Bronchial epithelial cell (primary cell): ENCODE results near the gene MYH11. TPM values are rescaled to one million over a fixed set of nuclear protein-coding genes. Genes with fewer than 3 reads are reported as not detected.

Experiments
- DNase-seq: peaks from one replicate; pipeline ENCODE4 v3.0.0-alpha.2; 2010; ENCODE audit warnings: low read depth
- FAIRE-seq: peaks from 2 replicates; lab custom pipeline; 2011; peaks lifted over from hg19 to GRCh38; lab: Jason Lieb, UNC
- H3K27me3 ChIP-seq: 2 replicates; pipeline ENCODE4 v1.5.1; 2011; ENCODE audit warnings: low read length; ENCODE audit not compliant: control insufficient read depth, insufficient read depth
- H3K36me3 ChIP-seq: 2 replicates; pipeline ENCODE4 v1.5.1; 2011; ENCODE audit warnings: low read length; ENCODE audit not compliant: control insufficient read depth, insufficient read depth
- H3K4me3 ChIP-seq: 2 replicates; pipeline ENCODE4 v1.5.1; 2011; ENCODE audit warnings: mild to moderate bottlenecking, low read depth, low read length, control low read depth
- CTCF ChIP-seq: IDR thresholded peaks from 2 replicates; pipeline ENCODE4 v1.5.1; 2011; ENCODE audit warnings: mild to moderate bottlenecking, moderate library complexity, low read length, control low read depth, inconsistent platforms; ENCODE audit not compliant: insufficient read depth, severe bottlenecking
- total RNA-seq: library from RNA; depleted of rRNA; stranded (reverse); fragments of >200 nt; gene quantifications from 2 replicates; pipeline ENCODE4 v1.2.1, GENCODE V29; 2014

MYH11 gene
- total RNA-seq, 1 donor from 2014 or later: under 0.01 TPM

DNA sequence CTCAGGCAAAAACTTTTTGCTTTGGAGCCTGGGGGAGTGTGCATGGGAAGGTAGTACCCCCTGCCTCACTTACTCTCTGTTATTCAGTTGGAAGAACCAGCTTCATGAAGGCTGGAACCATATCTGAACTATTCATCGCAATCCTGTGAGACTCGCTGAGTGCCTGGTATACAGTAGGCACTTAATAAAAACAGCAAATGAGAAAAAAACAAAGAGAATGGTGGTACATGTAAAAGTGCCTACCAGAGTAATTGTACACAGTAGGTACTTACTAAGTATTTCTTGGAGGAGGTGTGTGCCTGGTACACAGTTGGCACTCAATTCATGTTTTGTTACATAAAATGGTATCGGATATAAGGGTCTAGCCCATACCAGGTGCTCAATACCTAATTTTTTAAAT is 75.2 kb downstream of the MYH11 start:
- FAIRE-seq: no peak
- no peak for TF ChIP-seq CTCF
- no peaks in the 10 kb centered on the region for H3K36me3 ChIP-seq
- DNase-seq: no peak
- H3K27me3 ChIP-seq: peaks cover 1% of the 10 kb centered on the region
- no peak overlapping the region for H3K4me3 ChIP-seq

GRCh38 chr16:15780805-15781204 is 76.0 kb downstream of the MYH11 start:
- no peak for TF ChIP-seq CTCF
- Histone ChIP-seq H3K4me3 (no peak overlapping the region), H3K36me3 (no peaks in the 10 kb centered on the region), H3K27me3 (peaks cover 1% of the 10 kb centered on the region)
- DNase-seq: no peak
- no peak for FAIRE-seq

DNA sequence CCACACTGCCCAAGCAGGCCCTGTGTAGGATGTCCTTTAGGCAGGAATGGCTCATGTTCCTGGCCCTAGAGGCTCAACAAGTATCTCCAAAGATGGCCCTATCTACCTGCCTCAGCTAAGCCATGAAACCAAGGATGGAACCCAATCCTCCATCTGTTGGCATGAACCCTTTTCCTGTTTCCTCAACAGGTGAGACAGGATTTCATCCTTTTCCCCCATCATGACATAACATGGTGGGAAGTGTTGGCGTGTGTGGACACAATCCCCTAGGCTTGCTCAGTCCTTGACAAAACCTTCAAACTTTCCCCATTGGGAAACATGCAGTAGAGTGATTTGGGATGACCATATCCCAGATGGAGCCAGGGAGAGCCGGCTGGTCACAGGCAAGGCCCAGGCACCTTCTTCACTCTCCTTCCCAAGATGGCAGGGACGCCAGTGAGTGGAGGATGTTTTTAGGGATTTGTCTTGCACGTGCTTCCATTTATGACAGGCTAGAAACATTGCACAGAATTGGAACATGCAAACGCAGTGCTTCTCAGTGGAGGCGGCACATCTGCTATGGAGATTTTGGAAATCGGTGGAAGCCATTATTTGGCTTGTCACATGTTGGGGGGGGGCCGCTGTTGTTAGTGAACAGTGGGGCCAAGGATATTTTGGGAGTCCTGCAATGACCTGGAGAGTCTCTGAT is 77.0 kb downstream of the MYH11 start:
- TF ChIP-seq CTCF: no peak
- no peak overlapping the region for H3K4me3 ChIP-seq
- FAIRE-seq: no peak
- peaks cover 1% of the 10 kb centered on the region for H3K27me3 ChIP-seq
- DNase-seq: no peak
- H3K36me3 ChIP-seq: no peaks in the 10 kb centered on the region

- DNase-seq: no peak
- Histone ChIP-seq H3K27me3 (peaks cover 1% of the 10 kb centered on the region), H3K36me3 (no peaks in the 10 kb centered on the region), H3K4me3 (no peak overlapping the region)
- no peak for TF ChIP-seq CTCF
- no peak for FAIRE-seq
Observed at GRCh38 chr16:15778999-15779614, 77.7 kb downstream of the MYH11 start.

- H3K4me3 ChIP-seq: no peak overlapping the region
- no peak for FAIRE-seq
- no peak for TF ChIP-seq CTCF
- no peak for DNase-seq
- H3K27me3 ChIP-seq: peaks cover 1% of the 10 kb centered on the region
- no peaks in the 10 kb centered on the region for H3K36me3 ChIP-seq
Observed at GRCh38 chr16:15778204-15778743, 78.6 kb downstream of the MYH11 start.
